ENCODE results near the gene AMIGO2.
"Not testable (repeated sequence)": the region's sequence is repeated elsewhere in the genome, so short reads cannot be mapped to it uniquely, and the experiment has no call there.

The AMIGO2 gene

GRCh38 chr12:47077206-47078085, 2.3 kb downstream of the AMIGO2 start:
- H3K4me3 ChIP-seq (ENCODE audit: low read length): no peak overlapping the region

GRCh38 chr12:47075192-47076084, 4.3 kb downstream of the AMIGO2 start:
- DNase-seq (ENCODE audit: low read depth, low spot score): no peak
- H3K4me3 ChIP-seq (ENCODE audit: low read length): no peak overlapping the region

More at GRCh38 chr12:47077206-47078085, 2.3 kb downstream of the AMIGO2 start:
- DNase-seq (ENCODE audit: low read depth, low spot score): no peak

- no peak overlapping the region for H3K4me3 ChIP-seq (ENCODE audit: low read length)
- no peak for DNase-seq (ENCODE audit: low read depth, low spot score)
These were observed 5.0 kb downstream of the AMIGO2 start for GRCh38 chr12:47074757-47075156.

- no peak overlapping the region for H3K4me3 ChIP-seq (ENCODE audit: low read length)
- DNase-seq (ENCODE audit: low read depth, low spot score): no peak
These were observed 5.8 kb downstream of the AMIGO2 start for GRCh38 chr12:47073951-47074350.

- DNase-seq (ENCODE audit: low read depth, low spot score): peak; percentile 18
- no peak overlapping the region for H3K4me3 ChIP-seq (ENCODE audit: low read length)
These were observed 8.4 kb downstream of the AMIGO2 start for GRCh38 chr12:47071241-47071852.

GRCh38 chr12:47070310-47070709, 9.4 kb downstream of the AMIGO2 start:
- no peak for DNase-seq (ENCODE audit: low read depth, low spot score)
- no peak overlapping the region for H3K4me3 ChIP-seq (ENCODE audit: low read length)

- no peak overlapping the region for H3K4me3 ChIP-seq (ENCODE audit: low read length)
- no peak for DNase-seq (ENCODE audit: low read depth, low spot score)
These were observed 11.2 kb downstream of the AMIGO2 start for GRCh38 chr12:47068539-47068938.

- no peak overlapping the region for H3K4me3 ChIP-seq (ENCODE audit: low read length)
- DNase-seq (ENCODE audit: low read depth, low spot score): no peak
These were observed 11.9 kb downstream of the AMIGO2 start for GRCh38 chr12:47067771-47068431.

GRCh38 chr12:47067176-47067575, 12.6 kb downstream of the AMIGO2 start:
- no peak overlapping the region for H3K4me3 ChIP-seq (ENCODE audit: low read length)
- DNase-seq (ENCODE audit: low read depth, low spot score): no peak

- no peak overlapping the region for H3K4me3 ChIP-seq (ENCODE audit: low read length)
- no peak for DNase-seq (ENCODE audit: low read depth, low spot score)
These were observed 13.3 kb downstream of the AMIGO2 start for GRCh38 chr12:47066278-47067025.

- DNase-seq (ENCODE audit: low read depth, low spot score): no peak
- H3K4me3 ChIP-seq (ENCODE audit: low read length): no peak overlapping the region
These were observed 14.2 kb downstream of the AMIGO2 start for GRCh38 chr12:47065546-47065945.

GRCh38 chr12:47058640-47059039, 21.1 kb downstream of the AMIGO2 start:
- not testable (repeated sequence) for H3K4me3 ChIP-seq (ENCODE audit: low read length); DNase-seq (ENCODE audit: low read depth, low spot score)

GRCh38 chr12:47056944-47057343, 22.8 kb downstream of the AMIGO2 start:
- H3K4me3 ChIP-seq (ENCODE audit: low read length); DNase-seq (ENCODE audit: low read depth, low spot score): not testable (repeated sequence)

GRCh38 chr12:47055856-47056255, 23.9 kb downstream of the AMIGO2 start:
- H3K4me3 ChIP-seq (ENCODE audit: low read length); DNase-seq (ENCODE audit: low read depth, low spot score): not testable (repeated sequence)

- no peak overlapping the region for H3K4me3 ChIP-seq (ENCODE audit: low read length)
- DNase-seq (ENCODE audit: low read depth, low spot score): no peak
These were observed 25.1 kb downstream of the AMIGO2 start for GRCh38 chr12:47054659-47055058.

GRCh38 chr12:47053961-47054360, 25.8 kb downstream of the AMIGO2 start:
- no peak for DNase-seq (ENCODE audit: low read depth, low spot score)
- H3K4me3 ChIP-seq (ENCODE audit: low read length): no peak overlapping the region

GRCh38 chr12:47052274-47052673, 27.5 kb downstream of the AMIGO2 start:
- no peak for DNase-seq (ENCODE audit: low read depth, low spot score)

GRCh38 chr12:47051291-47051690, 28.5 kb downstream of the AMIGO2 start:
- not testable (repeated sequence) for H3K4me3 ChIP-seq (ENCODE audit: low read length); DNase-seq (ENCODE audit: low read depth, low spot score)

More at GRCh38 chr12:47052274-47052673, 27.5 kb downstream of the AMIGO2 start:
- no peak overlapping the region for H3K4me3 ChIP-seq (ENCODE audit: low read length)
